Measurements from ENCODE around the gene DYDC1. TPM values are rescaled to one million over a fixed set of nuclear protein-coding genes. Genes with fewer than 3 reads are reported as not detected.

Gene DYDC1
- total RNA-seq, 1 donor from 2014 or later = 0.41 TPM

DNA sequence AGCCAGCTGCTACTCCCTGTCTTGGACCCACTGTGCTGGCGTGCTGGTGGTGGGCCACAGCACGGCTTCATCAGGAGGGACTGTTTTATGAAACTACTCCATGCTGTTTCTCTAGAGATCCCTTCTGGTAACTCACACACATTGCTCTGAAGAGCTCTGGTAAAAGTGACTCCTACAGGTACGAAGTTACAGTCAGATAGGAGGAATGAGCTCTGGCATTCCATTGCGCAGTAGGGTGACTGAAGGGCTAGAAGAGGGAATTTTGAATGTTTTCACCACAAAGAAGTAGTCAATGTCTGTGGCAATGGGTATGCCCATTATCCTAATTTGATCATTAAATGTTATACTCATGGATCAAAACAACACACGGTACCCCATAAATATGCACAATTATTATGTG, 67.7 kb downstream of the DYDC1 start:
- FAIRE-seq (no peak), DNase-seq (ENCODE audit: low spot score in 2 of 2) (no peak)

Other genes starting within 250 kb of the DYDC1 start
- 0.82 TPM for gene PLAC9, start 224.0 kb downstream of the DYDC1 start, total RNA-seq
- gene ANXA11, start 151.2 kb downstream of the DYDC1 start, total RNA-seq = 2.0 TPM
- gene MAT1A, start 67.1 kb downstream of the DYDC1 start, total RNA-seq = under 0.01 TPM
- 2.4 TPM for gene DYDC2, start within 50 bp of the DYDC1 start, total RNA-seq
- gene PRXL2A, start 51.8 kb upstream of the DYDC1 start, total RNA-seq = 80.3 TPM
- 17.9 TPM for gene TSPAN14, start 97.6 kb upstream of the DYDC1 start, total RNA-seq
- 1.2 TPM for gene SH2D4B, start 181.1 kb upstream of the DYDC1 start, total RNA-seq